Activated CD4-positive, CD25-positive, alpha-beta regulatory T cell treated with anti-CD3 and anti-CD28 coated beads, Interleukin-2, amount 50 U/mL, for 72 hours (primary cell): ENCODE results near the gene VPREB3.
A peak's percentile ranks its signal among the peaks of the same experiment; 100 is the strongest.

Experiments used
- DNase-seq: peaks from one replicate; pipeline ENCODE4 v3.0.0; 2021

The VPREB3 gene

GRCh38 chr22:23754220-23754919, at the start of gene VPREB3:
TSS of gene VPREB3 (minus strand) at chr22:23754425. CDS start at chr22:23754363, 62 bp downstream.
- DNase-seq, result no peak

- no peak for DNase-seq
These were observed 49.0 kb upstream of the VPREB3 start for GRCh38 chr22:23803001-23803819.

GRCh38 chr22:23801886-23802377, 47.7 kb upstream of the VPREB3 start:
- no peak for DNase-seq

GRCh38 chr22:23801238-23801821, 47.1 kb upstream of the VPREB3 start:
- no peak for DNase-seq

- no peak for DNase-seq
These were observed 46.3 kb upstream of the VPREB3 start for GRCh38 chr22:23800297-23801237.

GRCh38 chr22:23796461-23796860, 42.2 kb upstream of the VPREB3 start:
- no peak for DNase-seq

- DNase-seq, result no peak
These were observed 39.1 kb upstream of the VPREB3 start for GRCh38 chr22:23793326-23793725.

- no peak for DNase-seq
These were observed 37.8 kb upstream of the VPREB3 start for GRCh38 chr22:23791738-23792645.

- DNase-seq, result no peak
These were observed 36.9 kb upstream of the VPREB3 start for GRCh38 chr22:23790819-23791737.

- DNase-seq, result no peak
These were observed 35.4 kb upstream of the VPREB3 start for GRCh38 chr22:23789638-23790037.

- no peak for DNase-seq
These were observed 34.9 kb upstream of the VPREB3 start for GRCh38 chr22:23789121-23789520.

- no peak for DNase-seq
These were observed 33.7 kb upstream of the VPREB3 start for GRCh38 chr22:23787910-23788309.

- no peak for DNase-seq
These were observed 33.3 kb upstream of the VPREB3 start for GRCh38 chr22:23787600-23787896.

GRCh38 chr22:23786752-23787599, 32.8 kb upstream of the VPREB3 start, which contains the start of gene SMARCB1:
TSS of gene SMARCB1 (plus strand) at chr22:23786966. CDS start at chr22:23787170, 204 bp downstream.
- DNase-seq, result peak; percentile 92

- DNase-seq, result no peak
These were observed 32.1 kb upstream of the VPREB3 start for GRCh38 chr22:23786261-23786710.

GRCh38 chr22:23784215-23784732, 30.0 kb upstream of the VPREB3 start:
- DNase-seq, result no peak

- no peak for DNase-seq
These were observed 29.3 kb upstream of the VPREB3 start for GRCh38 chr22:23783265-23784150.

- DNase-seq, result no peak
These were observed 28.5 kb upstream of the VPREB3 start for GRCh38 chr22:23782703-23783102.
